ENCODE data around the gene ECD. TPM values are rescaled to one million over a fixed set of nuclear protein-coding genes. Genes with fewer than 3 reads are reported as not detected.

The ECD gene
- total and polyA plus RNA-seq, 2 of the 4 experiments (the other 2 are of a cell fraction), result 22.1 to 32.8 TPM

DNA sequence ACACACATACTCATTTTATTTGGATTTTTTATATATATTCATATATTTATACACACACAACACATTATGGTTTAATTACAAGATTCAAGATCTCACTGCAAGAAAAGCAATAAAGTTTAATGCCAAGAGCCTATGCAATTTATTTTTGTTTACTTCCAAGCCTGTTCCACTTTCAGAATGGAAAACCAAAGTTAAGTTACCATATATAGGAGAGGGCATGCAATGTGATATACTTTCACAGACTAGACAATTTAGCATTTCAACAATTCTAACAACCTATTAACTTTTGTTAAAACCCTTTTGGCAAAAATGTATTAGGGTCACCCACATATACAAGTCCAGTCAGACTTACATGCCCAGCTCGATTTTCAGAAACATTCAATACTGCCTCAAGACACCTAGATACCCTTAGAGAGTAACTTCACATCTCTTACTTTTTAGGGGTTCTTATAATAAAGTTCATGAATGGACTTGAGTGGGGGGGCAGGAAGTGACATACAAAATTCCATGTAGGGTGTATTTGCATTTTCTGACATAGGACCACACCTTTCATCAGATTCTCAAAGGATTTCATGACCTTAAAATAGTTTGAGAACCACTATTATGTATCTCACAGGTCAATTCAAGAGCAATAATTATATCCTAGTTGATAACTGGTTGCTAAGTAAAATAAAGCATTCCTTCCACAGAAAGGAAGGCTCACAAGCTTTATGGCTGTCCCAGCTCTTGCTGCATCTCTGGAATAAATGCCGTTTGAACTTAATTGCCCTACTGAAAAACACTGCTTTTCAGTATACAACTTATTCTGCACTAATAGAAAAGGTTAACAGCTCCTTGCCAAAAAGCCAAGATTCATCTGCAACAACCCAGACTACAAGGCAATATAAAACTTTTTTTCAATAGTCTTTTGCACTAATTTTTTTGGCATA is 73.6 kb downstream of the ECD start:
- Histone ChIP-seq H2AK5ac (ENCODE audit: low read depth, low read length) (peak overlapping the region; percentile 1; the same call in 1 of the 2 replicates), H4K20me1 (ENCODE audit: insufficient read depth, low read length) (peaks cover 42% of the 10 kb centered on the region), H2AK9ac (replicated peaks; ENCODE audit: low read depth, low read length, poor library complexity) (no peak overlapping the region), H2BK5ac (ENCODE audit: low read depth, low read length, poor library complexity, severe bottlenecking) (peak overlapping the region; percentile 87), H2BK15ac (ENCODE audit: low read depth, low read length) (no peak overlapping the region), H2AFZ (replicated peaks; ENCODE audit: low read length, poor library complexity) (no peak overlapping the region), H2BK120ac (ENCODE audit: low read depth, low read length) (no peak overlapping the region; the same call in 1 of the 2 replicates), H3K4me3 (ENCODE audit: insufficient read depth, low read depth, low read length) (peak overlapping the region; percentile 71), H3K27ac (ENCODE audit: insufficient read depth, low read length) (no peak overlapping the region; the same call in 1 of the 2 replicates), H3K79me1 (ENCODE audit: low read depth in 1 of 2, low read length in 2 of 2) (peaks cover 0 to 20% of the 10 kb centered on the region in 2 experiments; a peak in 2 of 4 replicates), H3K4me1 (ENCODE audit: control insufficient read depth, insufficient read depth, low read length) (peaks cover 6% of the 10 kb centered on the region; the same call in 1 of the 2 replicates), H3K18ac (ENCODE audit: low read depth, low read length) (peak overlapping the region; percentile 61; the same call in 1 of the 2 replicates), H4K5ac (ENCODE audit: low read depth, low read length) (peak overlapping the region; percentile 50; the same call in 1 of the 2 replicates), H3K4me2 (ENCODE audit: low read depth, low read length) (peak overlapping the region; percentile 92), H3K9me3 (ENCODE audit: control insufficient read depth, insufficient read depth, low read length) (no peaks in the 10 kb centered on the region), H3K9ac (ENCODE audit: low read depth, low read length) (peak overlapping the region; percentile 91), H3K36me3 (ENCODE audit: control insufficient read depth, insufficient read depth, low read length) (peaks cover 3% of the 10 kb centered on the region), H4K8ac (ENCODE audit: low read depth in 2 of 2, low read length in 2 of 2) (peak overlapping the region in 1 of 2 experiments; percentile 28; a peak in 1 of 4 replicates), H2BK20ac (ENCODE audit: low read depth, low read length) (no peak overlapping the region), H3K56ac (ENCODE audit: extremely low read depth, insufficient read depth, low read length) (peak overlapping the region; percentile 79), H3K27me3 (ENCODE audit: control insufficient read depth, insufficient read depth, low read length) (no peaks in the 10 kb centered on the region), H3K9me1 (ENCODE audit: insufficient read depth, low read length) (no peaks in the 10 kb centered on the region; the same call in 1 of the 2 replicates), H3K14ac (replicated peaks; ENCODE audit: low read depth, low read length) (peak overlapping the region; percentile 87), H3K4ac (ENCODE audit: low read depth, low read length) (peak overlapping the region; percentile 24; the same call in 1 of the 2 replicates), H4K91ac (ENCODE audit: insufficient read depth, low read depth, low read length) (no peak overlapping the region), H3K23ac (ENCODE audit: low read depth, low read length) (peak overlapping the region; percentile 62; the same call in 1 of the 2 replicates)
- no peak for ATAC-seq (ENCODE audit: low read depth)
- dilution Hi-C loops (cut with HindIII; ENCODE audit: low sequenced_read_pairs, unreplicated experiment) (no loop called here), in situ Hi-C loops (cut with MboI; ENCODE audit: low sequenced_read_pairs) (no loop called here), intact Hi-C loops (cut with micrococcal nuclease) (no loop called here)
- peak; percentile 19 for DNase-seq
- whole genome bisulfite sequencing, 2 experiments (ENCODE audit: extremely low coverage in 2 of 2, insufficient read length in 1 of 2), result 0% methylated on average over 1 of the region's 2 CpGs; no CpG with 5 or more reads in 1 of the 2 experiments
- no TSS peak for BruUV-seq (replicated peaks)
- POLR2A ChIA-PET (ENCODE audit: unreplicated experiment), result interaction anchor here (0.5 to 0.6 kb wide), 3 partner anchors 16 to 867 kb away, joined by 4 to 13 read pairs (median 11); partner anchors contain the start of gene NUDT13
- no peak for TF ChIP-seq MAFK (IDR thresholded peaks at IDR 0.05; ENCODE audit: low read depth, low read length)
- TF ChIP-seq SMC3 (IDR thresholded peaks at IDR 0.05; ENCODE audit: low read depth, low read length), result no peak
- TF ChIP-seq, protein P1, sequence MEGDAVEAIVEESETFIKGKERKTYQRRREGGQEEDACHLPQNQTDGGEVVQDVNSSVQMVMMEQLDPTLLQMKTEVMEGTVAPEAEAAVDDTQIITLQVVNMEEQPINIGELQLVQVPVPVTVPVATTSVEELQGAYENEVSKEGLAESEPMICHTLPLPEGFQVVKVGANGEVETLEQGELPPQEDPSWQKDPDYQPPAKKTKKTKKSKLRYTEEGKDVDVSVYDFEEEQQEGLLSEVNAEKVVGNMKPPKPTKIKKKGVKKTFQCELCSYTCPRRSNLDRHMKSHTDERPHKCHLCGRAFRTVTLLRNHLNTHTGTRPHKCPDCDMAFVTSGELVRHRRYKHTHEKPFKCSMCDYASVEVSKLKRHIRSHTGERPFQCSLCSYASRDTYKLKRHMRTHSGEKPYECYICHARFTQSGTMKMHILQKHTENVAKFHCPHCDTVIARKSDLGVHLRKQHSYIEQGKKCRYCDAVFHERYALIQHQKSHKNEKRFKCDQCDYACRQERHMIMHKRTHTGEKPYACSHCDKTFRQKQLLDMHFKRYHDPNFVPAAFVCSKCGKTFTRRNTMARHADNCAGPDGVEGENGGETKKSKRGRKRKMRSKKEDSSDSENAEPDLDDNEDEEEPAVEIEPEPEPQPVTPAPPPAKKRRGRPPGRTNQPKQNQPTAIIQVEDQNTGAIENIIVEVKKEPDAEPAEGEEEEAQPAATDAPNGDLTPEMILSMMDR (conservative IDR thresholded peaks at IDR 0.05; ENCODE audit: low read depth, low read length), result no peak
- no peak for TF ChIP-seq CEBPB (IDR thresholded peaks at IDR 0.05; ENCODE audit: low read depth, low read length)
- no peak for TF ChIP-seq RAD21 (IDR thresholded peaks at IDR 0.05; ENCODE audit: low read length)
- TF ChIP-seq RCOR1 (IDR thresholded peaks at IDR 0.05; ENCODE audit: insufficient replicate concordance, low read length), result no peak
- CTCF ChIA-PET, result interaction anchor here (1.1 kb wide), 1 partner anchor 10 kb away, joined by 3 read pairs; no protein-coding TSS in a partner anchor
